GM12878 (cell line): Measurements from ENCODE around the gene CIRBP.

Experiments used
- CTCF ChIP-seq, 3 experiments: IDR thresholded peaks in 2 of 3; conservative IDR thresholded peaks in 1 of 3; 2 replicates each; pipeline ENCODE4 v1.5.1; 2011; ENCODE audit warnings: low read depth in 3 of 3, low read length in 3 of 3, mild to moderate bottlenecking in 3 of 3, control low read depth in 2 of 3, moderate library complexity in 2 of 3, inconsistent platforms in 1 of 3, mixed read lengths in 1 of 3; ENCODE audit not compliant: control insufficient read depth in 2 of 3, insufficient read depth in 1 of 3; ENCODE audit errors: extremely low read depth in 1 of 3
- EZH2 ChIP-seq: IDR thresholded peaks from 2 replicates; pipeline ENCODE4 v1.6.1; 2012; ENCODE audit warnings: low read depth, mild to moderate bottlenecking, control low read depth, inconsistent platforms, low read length, borderline replicate concordance; ENCODE audit not compliant: control insufficient read depth
- JUND ChIP-seq: IDR thresholded peaks from 2 replicates; pipeline ENCODE4 v1.6.1; 2012; ENCODE audit warnings: low read depth, mild to moderate bottlenecking, low read length, improper control_type of control experiment, moderate library complexity
- NFYA ChIP-seq: IDR thresholded peaks from 2 replicates; pipeline ENCODE4 v1.6.1; 2011; ENCODE audit warnings: low read depth, mild to moderate bottlenecking, low read length, improper control_type of control experiment, borderline replicate concordance
- NFYB ChIP-seq: IDR thresholded peaks from 2 replicates; pipeline ENCODE4 v1.6.1; 2011; ENCODE audit warnings: low read depth, mild to moderate bottlenecking, low read length, improper control_type of control experiment, moderate library complexity; ENCODE audit not compliant: insufficient read depth
- POLR2A ChIP-seq: IDR thresholded peaks from 2 replicates; pipeline ENCODE4 v1.6.1; 2011; ENCODE audit warnings: low read depth, mild to moderate bottlenecking, low read length
- SUZ12 ChIP-seq: fragments of 200-600 bp; sonication (generic); IDR thresholded peaks from one replicate; pipeline ENCODE4 v1.6.1; 2018; ENCODE audit warnings: antibody characterized with exemption, mild to moderate bottlenecking; ENCODE audit not compliant: unreplicated experiment
- TCF12 ChIP-seq: IDR thresholded peaks from 2 replicates; pipeline ENCODE4 v1.6.1; 2011; ENCODE audit warnings: low read depth, mild to moderate bottlenecking, low read length

GRCh38 chr19:1252821-1253513 lies 16.2 kb upstream of the CIRBP start:
- TF ChIP-seq SUZ12 (no peak), POLR2A (no peak; the same call in none of the 2 replicates), EZH2 (no peak), NFYB (no peak), NFYA (no peak), CTCF (IDR thresholded peaks at IDR 0.05 in 2 of 3, conservative IDR thresholded peaks at IDR 0.05 in 1 of 3; ENCODE audit: control insufficient read depth in 2 of 3, extremely low read depth in 1 of 3, insufficient read depth in 1 of 3, low read depth in 3 of 3, low read length in 3 of 3) (no peak), JUND (no peak), TCF12 (0 out of 2 replicates have a peak, but pooled peaks have one; percentile 1)
